HG03439 (cell line): ENCODE data around the gene TNNC1.

Experiments used
- ATAC-seq: cut with Tn5 transposase; IDR thresholded peaks from one replicate; pipeline ENCODE4 v1.9.1; 2021; ENCODE audit warnings: mild to moderate bottlenecking, moderate library complexity; ENCODE audit not compliant: unreplicated experiment

TNNC1 gene

DNA sequence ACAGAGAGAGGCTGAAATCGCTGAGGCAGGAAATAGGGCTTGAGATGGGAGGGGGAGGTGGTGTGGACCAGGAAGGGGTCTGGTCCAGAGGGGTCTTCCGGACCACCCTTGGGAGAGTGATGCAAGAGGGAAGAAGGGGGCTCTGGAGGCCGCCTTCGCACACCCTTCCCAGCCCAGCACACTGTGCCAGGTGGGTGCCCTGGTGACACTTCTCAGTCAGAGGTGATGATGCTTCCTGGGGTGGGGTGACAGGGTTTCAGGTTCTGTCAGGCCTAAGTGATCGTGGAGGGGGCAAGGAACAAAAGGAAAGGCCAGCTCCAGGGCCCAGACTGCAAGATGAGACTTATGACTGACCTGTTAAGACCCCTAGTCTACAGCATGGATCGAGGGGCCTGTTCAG lies 21.6 kb downstream of the TNNC1 start:
- no peak for ATAC-seq

DNA sequence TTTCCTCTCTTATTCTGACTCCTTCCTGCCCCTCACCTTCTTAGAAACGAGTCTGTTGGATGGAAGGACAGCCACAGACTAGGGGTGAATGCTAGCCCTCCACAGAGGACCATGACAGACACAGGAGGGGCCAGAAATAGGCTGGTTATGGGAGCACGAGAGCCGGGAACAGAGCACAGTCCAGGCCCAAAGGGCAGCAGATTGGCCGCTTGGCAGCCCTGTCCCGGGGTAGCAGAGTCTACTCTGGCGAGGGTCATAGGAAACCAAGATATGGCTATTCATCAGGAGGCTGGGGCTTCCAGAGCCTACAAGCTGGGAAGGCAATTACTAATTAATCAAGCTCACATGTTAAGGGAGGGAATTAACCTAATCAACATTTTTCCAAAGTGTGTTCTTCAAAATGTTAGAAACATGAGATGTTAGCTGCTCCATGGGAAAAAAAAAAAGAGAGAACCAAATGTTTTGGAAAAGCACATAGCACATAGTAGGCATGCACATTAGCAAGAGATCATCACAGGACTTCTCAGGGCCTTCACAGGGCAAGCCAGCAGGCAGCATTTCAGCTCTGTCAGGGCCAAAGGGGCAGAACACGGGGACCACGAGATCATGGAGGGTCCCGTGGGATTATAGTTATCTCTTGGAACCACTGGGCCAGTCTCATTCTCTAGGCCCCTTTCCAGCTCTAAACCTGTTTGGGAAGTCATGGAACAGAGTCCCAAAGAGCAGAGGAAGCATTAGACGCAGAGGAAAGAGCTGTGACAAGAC lies 22.2 kb downstream of the TNNC1 start:
- no peak for ATAC-seq

DNA sequence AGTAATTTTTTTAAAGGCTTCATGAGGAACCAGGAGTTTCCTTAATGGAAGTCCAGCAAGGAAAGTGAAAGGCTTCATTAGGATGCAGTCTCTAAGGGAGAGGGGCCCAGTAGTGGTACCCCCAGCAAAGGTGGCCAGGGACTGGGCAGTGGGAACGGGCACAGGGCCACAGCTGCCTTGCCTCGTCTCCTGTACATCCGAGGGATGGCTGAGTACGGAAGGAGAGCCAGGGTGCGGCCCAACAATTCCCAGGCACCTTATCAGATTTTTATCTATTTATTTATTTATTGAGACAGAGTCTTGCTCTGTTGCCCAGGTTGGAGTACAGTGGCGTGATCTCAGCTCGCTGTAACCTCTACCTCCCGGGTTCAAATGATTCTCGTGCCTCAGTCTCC lies 23.4 kb downstream of the TNNC1 start:
- ATAC-seq = no peak

GRCh38 chr3:52429779-52430415 lies 23.9 kb downstream of the TNNC1 start:
- ATAC-seq = no peak

DNA sequence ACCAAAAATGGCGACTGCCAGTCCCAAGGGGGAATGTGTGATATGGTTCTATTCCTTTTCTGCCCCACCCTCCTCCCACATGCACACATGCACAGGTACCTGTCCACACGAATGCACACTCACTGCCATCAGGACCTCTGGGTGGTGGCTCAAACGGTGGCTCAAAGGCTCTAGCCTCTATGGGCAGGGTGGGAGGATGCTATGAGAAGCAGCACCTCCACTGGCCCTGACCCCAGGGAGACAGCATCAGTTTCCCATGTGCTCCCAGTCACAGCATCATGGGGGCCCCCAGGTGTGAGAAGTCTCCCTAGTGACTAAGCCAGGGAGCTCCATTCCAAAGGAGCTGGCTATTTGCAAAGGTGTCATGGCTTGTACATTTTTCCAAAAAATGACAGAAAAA lies 24.8 kb downstream of the TNNC1 start:
- ATAC-seq = no peak

GRCh38 chr3:52428151-52429005 lies 25.5 kb downstream of the TNNC1 start:
- no peak for ATAC-seq

DNA sequence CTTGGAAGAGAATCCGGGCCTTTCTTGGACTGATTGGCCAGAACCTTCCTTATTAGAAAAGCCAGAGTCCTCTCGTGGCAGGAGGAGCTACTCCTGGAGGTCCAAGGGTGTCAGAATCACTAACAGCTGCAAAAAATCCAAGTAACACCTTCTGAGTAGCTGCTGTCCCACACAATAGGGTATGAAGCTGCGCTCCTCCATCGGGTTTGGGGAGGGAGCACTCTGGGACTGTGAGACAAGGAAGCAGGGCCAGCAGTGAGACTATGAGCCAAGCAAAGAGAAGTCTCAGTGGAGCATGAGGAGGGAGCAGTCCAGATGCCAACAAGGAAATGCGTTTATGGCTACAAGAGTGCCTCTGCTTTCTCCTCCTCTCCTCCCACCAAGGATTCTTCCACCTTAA lies 30.7 kb downstream of the TNNC1 start:
- ATAC-seq = no peak

GRCh38 chr3:52422669-52423068 lies 31.2 kb downstream of the TNNC1 start:
- no peak for ATAC-seq

DNA sequence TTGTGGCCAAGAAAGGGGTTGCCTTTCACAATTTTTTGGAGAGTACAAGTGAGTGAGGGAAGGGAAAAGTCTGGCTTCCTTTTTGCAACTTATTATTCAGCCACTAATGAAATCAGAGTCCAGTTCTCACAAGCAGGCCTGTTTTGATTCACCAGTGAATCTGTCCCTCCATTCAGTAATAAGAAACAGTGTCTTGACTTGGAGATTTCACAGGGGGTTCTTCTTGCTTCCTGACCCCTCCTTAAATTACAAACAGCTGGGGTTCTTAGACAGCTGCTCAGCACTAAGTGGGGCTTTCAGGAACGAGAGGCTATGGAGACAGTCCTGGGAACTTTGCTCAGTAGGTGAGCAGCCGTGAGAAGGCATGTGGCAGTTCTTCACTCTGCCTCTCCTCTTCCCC lies 33.5 kb downstream of the TNNC1 start:
- ATAC-seq = no peak

- no peak for ATAC-seq
Observed at GRCh38 chr3:52415800-52416199, 38.0 kb downstream of the TNNC1 start.

DNA sequence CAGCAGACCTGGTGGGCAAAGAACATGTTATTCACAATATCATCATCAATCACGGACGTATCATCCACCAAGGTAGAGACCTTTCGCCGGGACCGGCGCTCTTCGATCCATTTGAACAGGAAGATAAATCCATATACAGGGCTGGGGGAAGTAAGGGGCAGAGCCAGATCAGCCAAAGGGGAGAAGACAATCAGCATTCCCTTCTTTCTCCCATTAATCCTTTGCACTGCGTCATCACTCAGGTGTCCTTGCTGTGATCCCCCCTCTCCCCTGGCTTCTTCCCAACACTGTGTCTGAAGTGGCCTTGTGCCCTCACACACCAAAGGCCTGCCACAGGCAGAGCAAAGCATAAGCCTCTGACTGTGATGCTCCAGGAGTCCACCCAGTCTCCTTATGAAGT lies 45.4 kb downstream of the TNNC1 start:
- ATAC-seq = no peak

DNA sequence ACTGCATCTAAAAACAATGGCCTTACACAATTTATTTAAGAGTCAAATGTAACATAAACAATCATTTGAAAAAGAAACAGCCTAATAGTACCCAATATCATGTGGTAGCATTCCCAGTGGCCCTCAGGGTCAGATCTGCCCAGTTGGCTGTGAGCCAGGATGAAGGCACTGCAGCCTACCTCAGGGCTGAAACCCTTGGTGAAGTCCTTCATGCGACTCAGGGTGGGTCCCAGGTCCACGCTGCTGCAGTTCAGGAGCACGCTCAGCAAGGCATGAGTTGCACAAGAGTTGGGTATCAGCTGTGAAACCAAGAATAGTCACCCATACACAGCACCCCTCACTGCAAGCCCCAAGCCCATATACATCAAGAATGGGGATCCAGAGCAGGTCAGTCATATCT lies 46.1 kb downstream of the TNNC1 start:
- ATAC-seq = no peak

GRCh38 chr3:52406791-52407510 lies 46.9 kb downstream of the TNNC1 start:
- ATAC-seq = no peak

- ATAC-seq = no peak
Observed at GRCh38 chr3:52406231-52406661, 47.6 kb downstream of the TNNC1 start.

- ATAC-seq = no peak
Observed at GRCh38 chr3:52405601-52406110, 48.2 kb downstream of the TNNC1 start.

GRCh38 chr3:52405066-52405465 lies 48.8 kb downstream of the TNNC1 start:
- no peak for ATAC-seq

GRCh38 chr3:52404391-52404790 lies 49.5 kb downstream of the TNNC1 start:
- no peak for ATAC-seq

DNA sequence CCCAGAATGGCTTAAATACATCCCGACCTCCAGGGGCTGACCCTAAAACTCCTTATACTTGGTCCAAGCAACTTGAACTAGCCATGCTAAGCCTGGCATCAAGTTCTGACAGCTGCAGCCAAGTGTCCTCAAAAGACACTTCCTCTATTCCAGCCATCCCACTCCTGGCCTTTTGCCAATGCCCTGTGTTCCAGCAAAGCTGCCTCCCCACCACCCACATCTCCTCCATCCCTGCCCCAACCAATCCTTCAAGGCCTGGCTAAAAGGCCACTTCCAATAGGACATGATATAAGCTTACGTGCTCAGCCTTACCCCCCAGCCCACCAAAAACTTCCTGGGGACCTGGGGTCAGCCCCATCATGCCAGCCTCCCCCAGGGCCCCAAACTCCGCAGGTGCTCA lies 49.9 kb downstream of the TNNC1 start:
- ATAC-seq = no peak

DNA sequence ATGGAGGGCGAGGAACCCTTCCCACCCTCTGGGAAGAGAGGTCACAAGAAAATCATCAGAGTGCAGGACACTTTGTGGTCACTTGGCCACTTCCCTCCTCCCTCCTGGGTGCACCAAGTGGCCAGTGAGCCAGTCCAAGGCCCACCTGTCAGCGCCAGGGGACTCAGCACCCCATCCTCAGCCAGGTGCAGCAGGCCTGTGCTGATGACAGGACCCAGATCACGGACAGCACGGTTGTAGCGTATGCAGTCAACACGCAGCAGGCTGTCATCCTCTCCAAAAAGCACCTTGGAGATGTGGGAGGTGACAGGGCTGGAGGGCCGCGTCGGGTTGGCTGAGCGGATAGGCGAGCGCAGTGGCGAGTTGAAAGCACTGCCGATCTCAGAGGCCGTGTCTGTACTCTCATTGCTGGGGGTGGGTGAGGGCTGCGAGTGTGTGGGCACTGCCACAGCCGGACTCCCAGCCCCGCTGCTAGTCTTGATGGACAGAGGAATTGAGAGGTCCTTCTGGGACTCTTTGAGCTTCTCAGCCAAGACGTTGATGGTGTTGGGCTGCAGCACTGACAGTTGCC lies 50.5 kb downstream of the TNNC1 start:
- ATAC-seq = no peak

GRCh38 chr3:52402706-52403270 lies 51.1 kb downstream of the TNNC1 start:
- no peak for ATAC-seq
